Measurements from ENCODE around the gene CD200.

The CD200 gene

DNA sequence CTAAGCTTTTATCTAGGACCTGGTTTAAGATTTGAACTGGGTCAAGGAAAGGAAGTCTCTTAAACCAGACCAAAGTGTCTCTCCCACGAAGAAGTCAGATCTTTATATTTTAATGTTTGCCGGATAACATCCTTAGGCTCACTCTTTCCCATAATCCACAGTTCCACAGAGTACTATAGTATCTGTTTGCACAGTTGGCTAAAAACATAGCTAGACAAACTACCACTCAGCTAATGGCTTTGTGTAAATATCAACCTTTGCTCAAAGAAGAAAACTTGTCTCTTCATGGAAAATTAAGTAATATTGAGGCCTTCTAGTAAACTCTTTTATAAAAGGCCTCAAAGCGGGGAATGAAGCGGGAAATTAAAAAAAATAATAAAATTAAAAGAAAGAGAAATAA lies 25.4 kb upstream of the CD200 start:
- TF ChIP-seq NFIC (IDR thresholded peaks at IDR 0.05): no peak
- no peak for TF ChIP-seq MAX (IDR thresholded peaks at IDR 0.05)
- TF ChIP-seq ZBTB7A (IDR thresholded peaks at IDR 0.05; ENCODE audit: low read depth): no peak
- TF ChIP-seq EP300 (IDR thresholded peaks at IDR 0.05; ENCODE audit: borderline replicate concordance): no peak
- TF ChIP-seq CREB1 (IDR thresholded peaks at IDR 0.05; ENCODE audit: low read depth): no peak
- TF ChIP-seq TAF1 (IDR thresholded peaks at IDR 0.05; ENCODE audit: low read depth): no peak
- no peak for TF ChIP-seq EGR1 (IDR thresholded peaks at IDR 0.05)
- TF ChIP-seq RAD21 (IDR thresholded peaks at IDR 0.05; ENCODE audit: low read depth): no peak
- TF ChIP-seq YY1 (IDR thresholded peaks at IDR 0.05; ENCODE audit: low read depth): no peak
- no peak for TF ChIP-seq TCF12 (IDR thresholded peaks at IDR 0.05; ENCODE audit: low read depth)
- no peak for TF ChIP-seq TEAD4 (IDR thresholded peaks at IDR 0.05)
- no peak for TF ChIP-seq USF1 (IDR thresholded peaks at IDR 0.05)
- TF ChIP-seq REST (IDR thresholded peaks at IDR 0.05; ENCODE audit: low read depth): no peak
- TF ChIP-seq FOXM1 (IDR thresholded peaks at IDR 0.05; ENCODE audit: borderline replicate concordance, low read depth): no peak
- TF ChIP-seq CEBPB (IDR thresholded peaks at IDR 0.05): no peak

GRCh38 chr3:112308151-112308911 lies 24.6 kb upstream of the CD200 start:
- no peak for TF ChIP-seq CEBPB (IDR thresholded peaks at IDR 0.05)
- no peak for TF ChIP-seq NFIC (IDR thresholded peaks at IDR 0.05)
- no peak for TF ChIP-seq ZBTB7A (IDR thresholded peaks at IDR 0.05; ENCODE audit: low read depth)
- TF ChIP-seq TAF1 (IDR thresholded peaks at IDR 0.05; ENCODE audit: low read depth): no peak
- TF ChIP-seq EP300 (IDR thresholded peaks at IDR 0.05; ENCODE audit: borderline replicate concordance): no peak
- TF ChIP-seq REST (IDR thresholded peaks at IDR 0.05; ENCODE audit: low read depth): no peak
- no peak for TF ChIP-seq TCF12 (IDR thresholded peaks at IDR 0.05; ENCODE audit: low read depth)
- no peak for TF ChIP-seq TEAD4 (IDR thresholded peaks at IDR 0.05)
- TF ChIP-seq MAX (IDR thresholded peaks at IDR 0.05): no peak
- TF ChIP-seq FOXM1 (IDR thresholded peaks at IDR 0.05; ENCODE audit: borderline replicate concordance, low read depth): no peak
- no peak for TF ChIP-seq RAD21 (IDR thresholded peaks at IDR 0.05; ENCODE audit: low read depth)
- no peak for TF ChIP-seq EGR1 (IDR thresholded peaks at IDR 0.05)
- no peak for TF ChIP-seq YY1 (IDR thresholded peaks at IDR 0.05; ENCODE audit: low read depth)

DNA sequence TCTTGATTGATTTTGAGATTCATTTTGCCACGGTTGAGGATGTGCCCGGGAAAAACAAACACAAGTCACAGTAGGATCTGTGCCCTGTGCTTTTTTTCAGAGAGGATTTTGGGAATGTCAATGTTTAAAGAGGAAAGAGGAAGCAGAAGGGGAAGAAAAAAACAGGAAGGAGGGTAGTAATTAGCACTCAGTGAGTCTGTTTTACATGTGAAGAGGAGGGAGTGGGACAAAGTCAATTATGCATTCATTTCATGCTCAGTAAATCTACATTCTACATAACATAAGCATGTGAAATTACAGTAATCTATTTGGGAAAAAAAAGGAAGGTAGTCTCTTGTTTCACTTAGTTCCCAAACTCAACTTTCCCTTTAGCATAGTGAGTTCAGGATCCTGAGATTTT lies 18.3 kb upstream of the CD200 start:
- no peak for TF ChIP-seq CREB1 (IDR thresholded peaks at IDR 0.05; ENCODE audit: low read depth)

- TF ChIP-seq TEAD4 (IDR thresholded peaks at IDR 0.05): no peak
- no peak for TF ChIP-seq MAX (IDR thresholded peaks at IDR 0.05)
- TF ChIP-seq EP300 (IDR thresholded peaks at IDR 0.05; ENCODE audit: borderline replicate concordance): no peak
- TF ChIP-seq EGR1 (IDR thresholded peaks at IDR 0.05): no peak
- no peak for TF ChIP-seq CEBPB (IDR thresholded peaks at IDR 0.05)
- no peak for TF ChIP-seq ZBTB7A (IDR thresholded peaks at IDR 0.05; ENCODE audit: low read depth)
- TF ChIP-seq RAD21 (IDR thresholded peaks at IDR 0.05; ENCODE audit: low read depth): no peak
- TF ChIP-seq TAF1 (IDR thresholded peaks at IDR 0.05; ENCODE audit: low read depth): no peak
- TF ChIP-seq NFIC (IDR thresholded peaks at IDR 0.05): no peak
- TF ChIP-seq CREB1 (IDR thresholded peaks at IDR 0.05; ENCODE audit: low read depth): no peak
- TF ChIP-seq YY1 (IDR thresholded peaks at IDR 0.05; ENCODE audit: low read depth): no peak
- TF ChIP-seq REST (IDR thresholded peaks at IDR 0.05; ENCODE audit: low read depth): no peak
- TF ChIP-seq TCF12 (IDR thresholded peaks at IDR 0.05; ENCODE audit: low read depth): no peak
These were observed 17.2 kb upstream of the CD200 start for GRCh38 chr3:112315791-112316190.
